K562 (cell line): ENCODE results near the gene ARHGAP12. TPM values are rescaled to one million over a fixed set of nuclear protein-coding genes. Genes with fewer than 3 reads are reported as not detected.

Source experiments
- ATAC-seq: fragments of 200-7000 bp; cut with Tn5 transposase; 3 replicates; pipeline ENCODE4 v1.9.1; 2020; ENCODE audit warnings: moderate library complexity
- BruUV-seq: library from RNA; stranded (reverse); fragments of 400-500 nt; replicated peaks from 2 replicates; lab custom pipeline; 2021; lab: Mats Ljungman, UMichigan
- CTCF ChIA-PET: fragments of 300-600 bp; formaldehyde crosslinking; extraction: SDS; loops from one replicate; lab custom pipeline; 2021; ENCODE audit warnings: low intra/inter-chr PET ratio; lab: Yijun Ruan, JAX
- POLR2A ChIA-PET: fragments of 300-600, 350-650 bp; sonication (Branson Sonifier 250); formaldehyde crosslinking; extraction: SDS; loops from one replicate; lab custom pipeline; 2021; ENCODE audit warnings: antibody characterized with exemption, inconsistent platforms; lab: Yijun Ruan, JAX
- DNase-seq, 4 experiments: peaks; one replicate each; pipeline versions ENCODE4 v3.0.0 to v3.0.0-alpha.2; 2011 to 2018; ENCODE audit warnings: low spot score in 3 of 4, mixed read lengths in 3 of 4; ENCODE audit errors: extremely low read depth in 1 of 4
- FAIRE-seq: peaks from 2 replicates; lab custom pipeline; 2011; peaks lifted over from hg19 to GRCh38; lab: Jason Lieb, UNC
- H2AFZ ChIP-seq: 2 replicates; pipeline ENCODE4 v1.6.0; 2011; ENCODE audit warnings: low read depth, low read length, control low read depth, inconsistent platforms
- H3K27ac ChIP-seq: fragments of 200-600 bp; 3 replicates; pipeline ENCODE4 v1.8.0; 2011; ENCODE audit warnings: low read depth, mild to moderate bottlenecking, control low read depth, inconsistent platforms, low read length, moderate library complexity, mixed read lengths; ENCODE audit errors: extremely low read depth
- H3K27me3 ChIP-seq, 2 experiments: fragments of 300-600 bp in 1 of 2; 2 replicates in 1 of 2; 3 replicates in 1 of 2; pipeline versions ENCODE4 v1.6.0 to v1.8.0; 2011; ENCODE audit warnings: inconsistent platforms in 2 of 2, low read length in 2 of 2, mild to moderate bottlenecking in 1 of 2, mixed read lengths in 1 of 2, moderate library complexity in 1 of 2; ENCODE audit not compliant: control insufficient read depth in 2 of 2, insufficient read depth in 2 of 2
- H3K36me3 ChIP-seq: fragments of 300-600 bp; 3 replicates; pipeline ENCODE4 v1.8.0; 2011; ENCODE audit warnings: mild to moderate bottlenecking, low read length, inconsistent platforms; ENCODE audit not compliant: control insufficient read depth, insufficient read depth
- H3K4me1 ChIP-seq, 2 experiments: fragments of 200-600 bp in 1 of 2; replicated peaks in 1 of 2; 2 replicates in 1 of 2; 3 replicates in 1 of 2; pipeline versions ENCODE4 v1.5.1 to v1.8.0; 2011; ENCODE audit warnings: inconsistent platforms in 2 of 2, low read length in 2 of 2, mild to moderate bottlenecking in 1 of 2, mixed read lengths in 1 of 2, moderate library complexity in 1 of 2; ENCODE audit not compliant: control insufficient read depth in 2 of 2, insufficient read depth in 2 of 2
- H3K4me2 ChIP-seq: 2 replicates; pipeline ENCODE4 v1.6.1; 2011; ENCODE audit warnings: low read length, control low read depth, inconsistent platforms, mixed read lengths; ENCODE audit not compliant: insufficient read depth
- H3K4me3 ChIP-seq: fragments of 200-600 bp; sonication (generic), shearing (Covaris generic); 2 replicates; pipeline ENCODE4 v1.5.1; 2016; ENCODE audit warnings: control low read depth, inconsistent platforms
- H3K79me2 ChIP-seq: fragments of 200-600 bp; 3 replicates; pipeline ENCODE4 v1.8.0; 2011; ENCODE audit warnings: low read length, inconsistent platforms; ENCODE audit not compliant: control insufficient read depth, insufficient read depth
- H3K9ac ChIP-seq, 2 experiments: 2 replicates each; pipeline versions ENCODE4 v1.6.0 to v1.6.1; 2011; ENCODE audit warnings: low read depth in 2 of 2, low read length in 2 of 2, control low read depth in 1 of 2, inconsistent platforms in 1 of 2, mild to moderate bottlenecking in 1 of 2, mixed read lengths in 1 of 2; ENCODE audit not compliant: insufficient read depth in 1 of 2
- H3K9me1 ChIP-seq: one replicate; pipeline ENCODE4 v1.6.0; 2011; ENCODE audit warnings: inconsistent platforms, mild to moderate bottlenecking, low read length, moderate library complexity; ENCODE audit not compliant: control insufficient read depth, insufficient read depth
- H3K9me3 ChIP-seq: replicated peaks from 2 replicates; pipeline ENCODE4 v1.5.1; 2011; ENCODE audit warnings: low read depth, low read length, inconsistent platforms; ENCODE audit not compliant: control insufficient read depth, insufficient read depth
- H4K20me1 ChIP-seq: replicated peaks from 2 replicates; pipeline ENCODE4 v1.6.1; 2011; ENCODE audit warnings: low read length, inconsistent platforms, mixed read lengths; ENCODE audit not compliant: control insufficient read depth, insufficient read depth
- CBX8 ChIP-seq: fragments of 200-600 bp; sonication (generic); IDR thresholded peaks from 2 replicates; pipeline ENCODE4 v1.6.1; 2012; ENCODE audit warnings: borderline replicate concordance, mixed run types, low read depth, mild to moderate bottlenecking, moderate library complexity, mixed read lengths, low read length, control low read depth, inconsistent platforms; ENCODE audit not compliant: poor library complexity, severe bottlenecking; ENCODE audit errors: extremely low read depth
- EP400 ChIP-seq: fragments of 450-650 bp; IDR thresholded peaks from 2 replicates; pipeline ENCODE4 v1.6.1; 2017; ENCODE audit warnings: antibody characterized with exemption, mild to moderate bottlenecking, moderate library complexity
- GABPB2 ChIP-seq: fragments of 250-450 bp; sonication (Bioruptor Pico); conservative IDR thresholded peaks from 2 replicates; pipeline ENCODE4 v1.5.1; 2021; ENCODE audit warnings: mild to moderate bottlenecking
- HMGN3 ChIP-seq: IDR thresholded peaks from 2 replicates; pipeline ENCODE4 v1.6.1; 2011; ENCODE audit warnings: borderline replicate concordance, low read depth, mild to moderate bottlenecking, mixed read lengths, low read length; ENCODE audit not compliant: insufficient read length; ENCODE audit errors: extremely low read depth
- MIER1 ChIP-seq: fragments of 450-650 bp; IDR thresholded peaks from 2 replicates; pipeline ENCODE4 v1.6.1; 2016; ENCODE audit warnings: antibody characterized with exemption, mild to moderate bottlenecking, low read depth
- NFIX ChIP-seq: fragments of 250-450 bp; sonication (Bioruptor Pico); IDR thresholded peaks from 2 replicates; pipeline ENCODE4 v1.4.0; 2020; ENCODE audit warnings: low read depth, mild to moderate bottlenecking, moderate library complexity
- NR1H2 ChIP-seq: sonication (generic); formaldehyde crosslinking; IDR thresholded peaks from 2 replicates; pipeline ENCODE4 v1.4.0; 2020; ENCODE audit warnings: mild to moderate bottlenecking, missing genetic modification reagents
- NR2F6 ChIP-seq: fragments of 450-650 bp; formaldehyde crosslinking; IDR thresholded peaks from 2 replicates; pipeline ENCODE4 v1.4.0; 2020; ENCODE audit warnings: mild to moderate bottlenecking
- RBBP5 ChIP-seq: fragments of 200-600 bp; sonication (generic); IDR thresholded peaks from 2 replicates; pipeline ENCODE4 v1.6.1; 2012; ENCODE audit warnings: borderline replicate concordance, mild to moderate bottlenecking, low read length, control low read depth, inconsistent platforms; ENCODE audit not compliant: insufficient read depth, poor library complexity, severe bottlenecking
- TAF1 ChIP-seq: IDR thresholded peaks from 2 replicates; pipeline ENCODE4 v1.6.1; 2011; ENCODE audit warnings: mild to moderate bottlenecking, low read length, moderate library complexity; ENCODE audit not compliant: insufficient read depth, control insufficient read depth, severe bottlenecking; ENCODE audit errors: extremely low read depth
- ZNF232 ChIP-seq: sonication (generic); formaldehyde crosslinking; IDR thresholded peaks from 2 replicates; pipeline ENCODE4 v1.8.0; 2022; ENCODE audit warnings: mild to moderate bottlenecking, missing genetic modification reagents
- ZNF41 ChIP-seq: fragments of 250-450 bp; sonication (Bioruptor Pico); conservative IDR thresholded peaks from 2 replicates; pipeline ENCODE4 v1.4.0; 2020; ENCODE audit warnings: mild to moderate bottlenecking
- ZNF77 ChIP-seq: fragments of 250-450 bp; sonication (Bioruptor Pico); IDR thresholded peaks from 2 replicates; pipeline ENCODE4 v1.5.0; 2020
- WGBS: fragments of 100-300 bp; shearing (Covaris generic); methylation state at CpG from one replicate; pipeline ENCODE4 v1.1.6; 2016; ENCODE audit warnings: low coverage, mixed read lengths; ENCODE audit not compliant: insufficient coverage; ENCODE audit errors: missing lambda C conversion rate; 5-methylcytosine and 5-hydroxymethylcytosine counted together
- in situ Hi-C: fragments of 300-500 bp; cut with MboI; formaldehyde crosslinking; loops from 4 replicates; pipeline ENCODE4 v1.15.0; 2018; ENCODE audit warnings: inconsistent platforms, mixed read lengths
- intact Hi-C: fragments of 100-400 bp; cut with micrococcal nuclease; formaldehyde crosslinking; loops from 2 replicates; pipeline ENCODE4 v1.14.2; 2022
- polyA plus RNA-seq, 8 experiments: library from polyadenylated mRNA; depleted of rRNA in 4 of 8; stranded (reverse) in 5 of 8; unstranded in 3 of 8; fragments of >200 nt; fragmentation: Nextera tagmentation in 2 of 8; fragmentation: Illumina TruSeq in 1 of 8; extraction: Ambion mirVana in 2 of 8; extraction: Trizol in 1 of 8; gene quantifications; 2 replicates each; pipeline versions ENCODE4 v1.2.1 to v1.2.3, GENCODE V29; 2011 to 2014; ENCODE audit warnings: inconsistent platforms in 1 of 8, missing spikeins in 1 of 8
- total RNA-seq, 7 experiments: library from RNA; depleted of rRNA in 6 of 7; stranded (reverse); fragments of >200 nt in 6 of 7; fragmentation: Illumina TruSeq in 2 of 7; extraction: Trizol in 2 of 7; gene quantifications; 2 replicates each; pipeline versions ENCODE4 v1.2.1 to v1.2.3, GENCODE V29; 2011 to 2021; ENCODE audit warnings: low replicate concordance in 1 of 7
- TF ChIP-seq, protein P1 (sequence below): fragments of 450-650 bp; IDR thresholded peaks from 2 replicates; pipeline ENCODE4 v1.6.1; 2018; ENCODE audit warnings: mild to moderate bottlenecking, low read depth; ENCODE audit not compliant: partially characterized antibody

The ARHGAP12 gene
- total and polyA plus RNA-seq, 9 of the 15 experiments (the other 6 are each of a cell fraction or from before 2014, with no cell fraction given): 4.4 to 18.7 (median 10.1) TPM

DNA sequence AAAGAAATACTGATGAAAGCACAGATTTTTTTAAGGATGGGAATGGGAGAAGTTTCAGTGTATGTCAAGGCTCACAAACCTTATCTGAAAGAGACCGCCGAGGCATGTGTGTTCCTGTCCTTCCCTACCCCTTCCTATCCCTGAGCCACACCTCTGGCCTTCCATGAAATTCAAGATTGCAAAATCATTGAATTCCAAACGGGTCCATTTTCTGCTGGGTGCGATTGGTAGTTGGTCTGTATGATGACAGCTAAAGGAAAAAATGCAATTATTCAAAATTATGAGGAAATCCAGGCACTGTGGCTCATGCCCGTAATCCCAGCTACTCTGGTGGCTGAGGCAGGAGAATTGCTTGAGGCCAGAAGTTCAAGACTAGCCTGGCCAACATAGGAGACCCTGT is 170.1 kb downstream of the ARHGAP12 start:
- no peak for FAIRE-seq
- no TSS peak for BruUV-seq
- H3K4me1 ChIP-seq: peaks cover 5 to 10% of the 10 kb centered on the region in 2 experiments; a peak in 4 of 5 replicates

More for the DNA sequence above, 170.1 kb downstream of the ARHGAP12 start:
- no peak overlapping the region for H3K4me2 ChIP-seq
- no peaks in the 10 kb centered on the region for H3K36me3 ChIP-seq
- no peaks in the 10 kb centered on the region for H3K9me1 ChIP-seq
- H2AFZ ChIP-seq: no peak overlapping the region
- H3K79me2 ChIP-seq: no peaks in the 10 kb centered on the region
- CTCF ChIA-PET: no interaction called here
- no peaks in the 10 kb centered on the region for H4K20me1 ChIP-seq
- in situ Hi-C loops (no loop called here), intact Hi-C loops (no loop called here)
- no peaks in the 10 kb centered on the region for H3K9me3 ChIP-seq
- H3K27me3 ChIP-seq: peaks cover 19 to 31% of the 10 kb centered on the region in 2 experiments; a peak in 4 of 5 replicates
- 14% methylated on average over 5 of the region's 5 CpGs for WGBS
- TF ChIP-seq HMGN3 (no peak), MIER1 (no peak), ZNF77 (no peak), TAF1 (no peak), NR1H2 (no peak), NFIX (CRISPR knock-in tag) (no peak), GABPB2 (CRISPR knock-in tag) (no peak), RBBP5 (no peak), NR2F6 (no peak), ZNF41 (CRISPR knock-in tag) (no peak), EP400 (no peak), ZNF232 (CRISPR knock-in tag) (no peak), CBX8 (no peak)
- TF ChIP-seq, protein P1, sequence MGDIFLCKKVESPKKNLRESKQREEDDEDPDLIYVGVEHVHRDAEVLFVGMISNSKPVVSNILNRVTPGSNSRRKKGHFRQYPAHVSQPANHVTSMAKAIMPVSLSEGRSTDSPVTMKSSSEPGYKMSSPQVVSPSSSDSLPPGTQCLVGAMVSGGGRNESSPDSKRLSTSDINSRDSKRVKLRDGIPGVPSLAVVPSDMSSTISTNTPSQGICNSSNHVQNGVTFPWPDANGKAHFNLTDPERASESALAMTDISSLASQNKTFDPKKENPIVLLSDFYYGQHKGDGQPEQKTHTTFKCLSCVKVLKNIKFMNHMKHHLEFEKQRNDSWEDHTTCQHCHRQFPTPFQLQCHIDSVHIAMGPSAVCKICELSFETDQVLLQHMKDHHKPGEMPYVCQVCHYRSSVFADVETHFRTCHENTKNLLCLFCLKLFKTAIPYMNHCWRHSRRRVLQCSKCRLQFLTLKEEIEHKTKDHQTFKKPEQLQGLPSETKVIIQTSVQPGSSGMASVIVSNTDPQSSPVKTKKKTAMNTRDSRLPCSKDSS: no peak
- no peak overlapping the region for H3K9ac ChIP-seq
- H3K4me3 ChIP-seq: no peak overlapping the region
- no peak overlapping the region for H3K27ac ChIP-seq
- POLR2A ChIA-PET: interaction anchor here (1.1 kb wide), 1 partner anchor 9 kb away, joined by 3 read pairs; no protein-coding TSS in a partner anchor
- ATAC-seq: no peak
- DNase-seq: no peak
